AG04450 (cell line): Measurements from ENCODE around the gene SIGLEC15. TPM values are rescaled to one million over a fixed set of nuclear protein-coding genes. Genes with fewer than 3 reads are reported as not detected.
A peak's percentile ranks its signal among the peaks of the same experiment; 100 is the strongest.

Experiments
- CTCF ChIA-PET: fragments of 300-600, 350-600 bp; formaldehyde crosslinking; extraction: SDS; loops from one replicate; lab custom pipeline; 2022; ENCODE audit warnings: antibody characterized with exemption, inconsistent platforms; lab: Charles Lee
- POLR2A ChIA-PET: fragments of 350-600 bp; formaldehyde crosslinking; extraction: SDS; loops from one replicate; lab custom pipeline; 2021; ENCODE audit warnings: antibody characterized with exemption, inconsistent platforms; lab: Yijun Ruan, JAX
- DNase-seq: peaks from one replicate; pipeline ENCODE4 v3.0.0-alpha.2; 2011; ENCODE audit warnings: low read depth, low spot score
- H3K27ac ChIP-seq: one replicate; pipeline ENCODE4 v1.5.1; 2012; ENCODE audit warnings: low read depth, low read length, control low read depth
- H3K27me3 ChIP-seq: one replicate; pipeline ENCODE4 v1.6.0; 2012; ENCODE audit warnings: low read length; ENCODE audit not compliant: control insufficient read depth, insufficient read depth
- H3K4me3 ChIP-seq: 2 replicates; pipeline ENCODE4 v1.5.1; 2011; ENCODE audit warnings: mild to moderate bottlenecking, low read depth, low read length, control low read depth
- H3K9me3 ChIP-seq: 2 replicates; pipeline ENCODE4 v1.5.1; 2012; ENCODE audit warnings: low read length; ENCODE audit not compliant: control insufficient read depth, insufficient read depth
- polyA plus RNA-seq: library from polyadenylated mRNA; depleted of rRNA; stranded (reverse); fragments of >200 nt; gene quantifications from 2 replicates; pipeline ENCODE4 v1.2.3, GENCODE V29; 2011
- TF ChIP-seq, protein P1 (sequence below): IDR thresholded peaks from 2 replicates; pipeline ENCODE4 v1.5.1; 2011; ENCODE audit warnings: low read depth, low read length, control low read depth, inconsistent platforms

Gene SIGLEC15
- polyA plus RNA-seq, 1 experiment = 1.6 TPM

DNA sequence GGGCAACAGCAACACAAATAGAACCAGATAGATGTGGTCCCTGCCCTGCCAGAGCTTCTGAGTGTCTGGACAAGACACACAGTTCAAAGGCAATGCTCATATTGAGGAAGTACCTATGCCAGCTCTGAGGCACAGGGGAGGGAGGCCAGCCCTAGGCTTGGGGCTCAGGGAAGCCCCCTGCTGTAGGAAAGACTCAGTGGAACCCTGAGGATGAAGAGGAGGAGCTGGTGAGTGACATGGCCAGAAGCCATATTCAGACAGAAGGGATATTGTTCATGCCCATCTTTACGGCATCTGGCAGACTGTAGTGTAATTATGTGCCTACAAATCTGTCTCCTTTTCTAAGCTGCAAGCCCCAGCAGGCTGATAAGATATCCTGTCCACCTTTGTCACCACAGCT lies 8.8 kb downstream of the SIGLEC15 start:
- CTCF ChIA-PET = interaction anchor here (1.0 kb wide), 1 partner anchor 111 kb away, joined by 5 read pairs; no protein-coding TSS in a partner anchor
- no peak for DNase-seq
- H3K27ac ChIP-seq = no peak overlapping the region
- H3K27me3 ChIP-seq = no peaks in the 10 kb centered on the region
- POLR2A ChIA-PET = no interaction called here
- TF ChIP-seq, protein P1, sequence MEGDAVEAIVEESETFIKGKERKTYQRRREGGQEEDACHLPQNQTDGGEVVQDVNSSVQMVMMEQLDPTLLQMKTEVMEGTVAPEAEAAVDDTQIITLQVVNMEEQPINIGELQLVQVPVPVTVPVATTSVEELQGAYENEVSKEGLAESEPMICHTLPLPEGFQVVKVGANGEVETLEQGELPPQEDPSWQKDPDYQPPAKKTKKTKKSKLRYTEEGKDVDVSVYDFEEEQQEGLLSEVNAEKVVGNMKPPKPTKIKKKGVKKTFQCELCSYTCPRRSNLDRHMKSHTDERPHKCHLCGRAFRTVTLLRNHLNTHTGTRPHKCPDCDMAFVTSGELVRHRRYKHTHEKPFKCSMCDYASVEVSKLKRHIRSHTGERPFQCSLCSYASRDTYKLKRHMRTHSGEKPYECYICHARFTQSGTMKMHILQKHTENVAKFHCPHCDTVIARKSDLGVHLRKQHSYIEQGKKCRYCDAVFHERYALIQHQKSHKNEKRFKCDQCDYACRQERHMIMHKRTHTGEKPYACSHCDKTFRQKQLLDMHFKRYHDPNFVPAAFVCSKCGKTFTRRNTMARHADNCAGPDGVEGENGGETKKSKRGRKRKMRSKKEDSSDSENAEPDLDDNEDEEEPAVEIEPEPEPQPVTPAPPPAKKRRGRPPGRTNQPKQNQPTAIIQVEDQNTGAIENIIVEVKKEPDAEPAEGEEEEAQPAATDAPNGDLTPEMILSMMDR = no peak
- H3K4me3 ChIP-seq = no peak overlapping the region
- H3K9me3 ChIP-seq = peaks cover 8% of the 10 kb centered on the region

DNA sequence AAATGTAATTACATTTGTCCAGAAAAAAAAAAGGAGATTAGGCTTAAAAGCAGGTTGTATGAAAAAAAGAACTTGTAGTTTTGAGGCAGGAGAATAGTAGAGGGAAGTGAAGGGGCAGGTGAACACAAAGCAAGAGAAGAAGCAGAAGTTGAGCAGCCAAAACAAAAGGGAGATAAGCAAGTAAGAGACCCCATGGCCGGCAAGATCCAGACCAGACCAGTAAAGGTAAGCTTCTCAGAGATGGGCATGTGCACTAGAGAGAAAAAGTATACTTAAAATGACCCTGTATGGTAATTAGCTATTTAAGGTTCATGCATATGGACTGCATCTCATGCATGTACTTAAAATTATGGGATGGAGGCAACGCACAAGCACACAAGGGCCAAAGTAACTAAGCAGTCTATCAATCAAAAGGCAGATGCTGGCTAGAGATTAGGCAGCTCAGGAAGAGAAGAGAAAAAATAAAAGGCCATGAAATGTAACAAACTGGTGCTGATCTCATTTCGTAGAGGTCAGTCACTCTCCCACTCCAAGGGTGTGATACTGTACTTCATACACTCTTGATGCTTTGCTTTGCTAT lies 9.7 kb downstream of the SIGLEC15 start:
- Histone ChIP-seq H3K27ac (no peak overlapping the region), H3K27me3 (no peaks in the 10 kb centered on the region), H3K9me3 (peaks cover 8% of the 10 kb centered on the region), H3K4me3 (no peak overlapping the region)
- ChIA-PET CTCF (interaction anchor here (1.0 kb wide), 1 partner anchor 112 kb away, joined by 5 read pairs; no protein-coding TSS in a partner anchor), POLR2A (no interaction called here)
- TF ChIP-seq, protein P1 = no peak
- no peak for DNase-seq

GRCh38 chr18:45836242-45837205 lies 11.0 kb downstream of the SIGLEC15 start:
- POLR2A ChIA-PET = no interaction called here

DNA sequence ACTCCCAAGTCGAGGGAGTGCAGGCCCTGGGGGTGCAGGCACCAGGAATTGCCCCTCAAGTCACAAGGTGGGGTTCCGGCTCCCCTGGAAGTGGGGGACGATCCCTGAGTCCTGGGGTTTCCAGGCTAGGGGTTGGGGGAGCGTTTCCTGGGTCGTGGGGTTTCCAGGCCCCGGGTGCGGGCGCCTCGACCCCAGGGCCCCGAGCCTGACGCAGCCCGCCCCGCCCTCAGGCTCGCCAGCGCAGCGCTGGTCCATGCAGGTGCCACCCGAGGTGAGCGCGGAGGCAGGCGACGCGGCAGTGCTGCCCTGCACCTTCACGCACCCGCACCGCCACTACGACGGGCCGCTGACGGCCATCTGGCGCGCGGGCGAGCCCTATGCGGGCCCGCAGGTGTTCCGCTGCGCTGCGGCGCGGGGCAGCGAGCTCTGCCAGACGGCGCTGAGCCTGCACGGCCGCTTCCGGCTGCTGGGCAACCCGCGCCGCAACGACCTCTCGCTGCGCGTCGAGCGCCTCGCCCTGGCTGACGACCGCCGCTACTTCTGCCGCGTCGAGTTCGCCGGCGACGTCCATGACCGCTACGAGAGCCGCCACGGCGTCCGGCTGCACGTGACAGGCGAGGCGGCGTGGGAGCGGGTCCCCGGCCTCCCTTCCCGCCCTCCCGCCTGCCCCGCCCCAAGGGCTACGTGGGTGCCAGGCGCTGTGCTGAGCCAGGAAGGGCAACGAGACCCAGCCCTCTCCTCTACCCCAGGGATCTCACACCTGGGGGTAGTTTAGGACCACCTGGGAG lies 12.0 kb downstream of the SIGLEC15 start:
- no peaks in the 10 kb centered on the region for H3K27me3 ChIP-seq
- no peaks in the 10 kb centered on the region for H3K9me3 ChIP-seq
- ChIA-PET CTCF (interaction anchor here (1.3 to 1.4 kb wide), 2 partner anchors 115 to 147 kb away, joined by 3 to 4 read pairs; no protein-coding TSS in a partner anchor), POLR2A (no interaction called here)
- H3K27ac ChIP-seq = no peak overlapping the region
- no peak overlapping the region for H3K4me3 ChIP-seq
- TF ChIP-seq, protein P1 = 0 out of 2 replicates have a peak, but pooled peaks have one; percentile 17
- DNase-seq = no peak

More at GRCh38 chr18:45836242-45837205, 11.0 kb downstream of the SIGLEC15 start:
- CTCF ChIA-PET = interaction anchor here (0.9 to 1.1 kb wide), 2 partner anchors 71 to 114 kb away, joined by 3 read pairs; no protein-coding TSS in a partner anchor
- DNase-seq = no peak
- Histone ChIP-seq H3K9me3 (peaks cover 4% of the 10 kb centered on the region; the same call in 1 of the 2 replicates), H3K27me3 (no peaks in the 10 kb centered on the region), H3K27ac (no peak overlapping the region), H3K4me3 (no peak overlapping the region)
- TF ChIP-seq, protein P1 = no peak
